Urothelium cell line (cell line): ENCODE measurements around the gene HOXB6.

Experiments used
- DNase-seq: peaks from one replicate; pipeline ENCODE4 v3.0.0; 2011; ENCODE audit warnings: low spot score, mixed read lengths
- FAIRE-seq: peaks from 2 replicates; lab custom pipeline; 2011; peaks lifted over from hg19 to GRCh38; lab: Jason Lieb, UNC

HOXB6 gene

DNA sequence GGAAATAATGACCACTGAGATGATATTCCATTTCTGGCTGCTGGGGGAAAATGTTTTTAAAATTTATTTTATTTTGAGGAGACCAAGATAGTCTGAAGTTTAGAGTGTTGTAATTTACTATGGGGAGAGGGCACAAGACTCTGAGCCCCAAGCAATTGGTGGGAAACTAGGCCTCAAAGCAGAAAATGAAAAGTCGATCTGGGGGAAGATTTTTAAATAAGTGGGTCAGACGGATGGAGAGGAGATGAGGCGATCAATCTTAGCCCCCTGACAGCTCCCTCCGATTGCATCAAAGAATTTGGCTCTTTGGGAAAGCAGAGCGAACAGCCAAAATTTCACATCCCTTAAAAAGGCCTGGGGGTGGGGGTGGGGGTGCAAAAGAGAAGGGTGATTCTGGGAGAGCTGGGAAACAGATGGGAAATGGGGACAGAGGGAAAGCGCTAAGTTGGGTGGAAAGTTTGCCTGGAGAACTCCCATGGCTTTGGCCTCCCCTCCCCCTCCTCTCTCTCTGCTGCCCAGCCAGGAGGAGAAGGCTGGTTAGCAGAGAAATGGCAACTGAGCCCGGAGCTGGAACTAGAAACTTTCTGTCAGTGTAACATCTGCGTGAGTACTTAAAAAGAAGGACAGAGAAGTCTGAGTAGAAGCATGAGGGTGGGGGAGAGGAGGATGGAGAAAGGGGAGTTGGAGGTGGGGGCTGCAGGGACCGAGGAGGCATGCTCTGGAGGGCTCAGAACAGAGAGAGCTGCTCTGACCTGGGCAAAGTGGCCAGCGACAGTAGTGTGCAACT is 58.5 kb downstream of the HOXB6 start:
- FAIRE-seq = no peak
- no peak for DNase-seq
